Brain microvascular endothelial cell (primary cell): Measurements from ENCODE around the gene TSSK3.
"Not testable (repeated sequence)": the region's sequence is repeated elsewhere in the genome, so short reads cannot be mapped to it uniquely, and the experiment has no call there.

Source experiments
- DNase-seq: peaks from one replicate; pipeline ENCODE4 v3.0.0-alpha.2; 2020
- H3K27ac ChIP-seq: fragments of 250-450 bp; sonication (Bioruptor Pico); 2 replicates; pipeline ENCODE4 v1.5.1; 2020; ENCODE audit warnings: mild to moderate bottlenecking, moderate library complexity
- H3K27me3 ChIP-seq: fragments of 250-450 bp; sonication (Bioruptor Pico); replicated peaks from 2 replicates; pipeline ENCODE4 v1.5.1; 2020; ENCODE audit warnings: mild to moderate bottlenecking
- H3K36me3 ChIP-seq: fragments of 250-450 bp; sonication (Bioruptor Pico); replicated peaks from 2 replicates; pipeline ENCODE4 v1.5.1; 2020; ENCODE audit warnings: mild to moderate bottlenecking
- H3K4me3 ChIP-seq: 2 replicates; pipeline ENCODE4 v1.5.1; 2011; ENCODE audit warnings: low read depth, mild to moderate bottlenecking, control low read depth, low read length, moderate library complexity
- in situ Hi-C: cut with HindIII; loops from 2 replicates; pipeline ENCODE4 v1.10.0; 2017; ENCODE audit warnings: low sequenced_read_pairs, low pct_ligation_motif_present
- TF ChIP-seq, protein P1 (sequence below): IDR thresholded peaks from 2 replicates; pipeline ENCODE4 v1.5.1; 2011; ENCODE audit warnings: low read depth, mild to moderate bottlenecking, moderate library complexity, low read length, control low read depth, inconsistent platforms; ENCODE audit errors: missing control alignments

The TSSK3 gene

GRCh38 chr1:32353886-32354570 lies 8.3 kb upstream of the TSSK3 start:
- in situ Hi-C loops = no loop called here
- peak overlapping the region; percentile 22 for H3K27ac ChIP-seq
- H3K36me3 ChIP-seq = no peaks in the 10 kb centered on the region
- TF ChIP-seq, protein P1, sequence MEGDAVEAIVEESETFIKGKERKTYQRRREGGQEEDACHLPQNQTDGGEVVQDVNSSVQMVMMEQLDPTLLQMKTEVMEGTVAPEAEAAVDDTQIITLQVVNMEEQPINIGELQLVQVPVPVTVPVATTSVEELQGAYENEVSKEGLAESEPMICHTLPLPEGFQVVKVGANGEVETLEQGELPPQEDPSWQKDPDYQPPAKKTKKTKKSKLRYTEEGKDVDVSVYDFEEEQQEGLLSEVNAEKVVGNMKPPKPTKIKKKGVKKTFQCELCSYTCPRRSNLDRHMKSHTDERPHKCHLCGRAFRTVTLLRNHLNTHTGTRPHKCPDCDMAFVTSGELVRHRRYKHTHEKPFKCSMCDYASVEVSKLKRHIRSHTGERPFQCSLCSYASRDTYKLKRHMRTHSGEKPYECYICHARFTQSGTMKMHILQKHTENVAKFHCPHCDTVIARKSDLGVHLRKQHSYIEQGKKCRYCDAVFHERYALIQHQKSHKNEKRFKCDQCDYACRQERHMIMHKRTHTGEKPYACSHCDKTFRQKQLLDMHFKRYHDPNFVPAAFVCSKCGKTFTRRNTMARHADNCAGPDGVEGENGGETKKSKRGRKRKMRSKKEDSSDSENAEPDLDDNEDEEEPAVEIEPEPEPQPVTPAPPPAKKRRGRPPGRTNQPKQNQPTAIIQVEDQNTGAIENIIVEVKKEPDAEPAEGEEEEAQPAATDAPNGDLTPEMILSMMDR = no peak
- no peaks in the 10 kb centered on the region for H3K27me3 ChIP-seq
- H3K4me3 ChIP-seq = no peak overlapping the region
- DNase-seq = peak; percentile 53

GRCh38 chr1:32355778-32356177 lies 6.6 kb upstream of the TSSK3 start:
- in situ Hi-C loops, H3K36me3 ChIP-seq, DNase-seq, H3K4me3 ChIP-seq, H3K27me3 ChIP-seq, H3K27ac ChIP-seq: not testable (repeated sequence)

DNA sequence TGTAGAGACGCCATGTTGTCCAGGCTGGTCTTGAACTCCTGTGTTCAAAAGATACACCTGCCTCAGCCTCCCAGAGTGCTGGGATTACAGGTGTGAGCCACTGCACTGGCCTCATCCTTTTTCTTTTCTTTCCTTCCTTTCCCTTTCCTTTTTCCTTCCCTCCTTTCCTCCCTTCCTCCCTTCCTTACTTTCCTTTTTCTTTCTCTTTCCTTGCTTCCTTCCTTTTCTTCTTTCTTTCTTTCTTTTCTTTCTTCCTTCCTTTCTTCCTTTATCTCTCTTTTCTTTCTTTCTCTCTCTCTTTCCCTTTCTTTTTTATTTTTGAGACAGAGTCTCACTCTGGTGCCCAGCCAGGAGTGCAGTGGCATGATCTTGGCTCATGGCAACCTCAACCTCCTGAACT lies 5.9 kb upstream of the TSSK3 start:
- H3K4me3 ChIP-seq = no peak overlapping the region
- TF ChIP-seq, protein P1 = no peak
- H3K27me3 ChIP-seq = no peaks in the 10 kb centered on the region
- no peak for DNase-seq
- in situ Hi-C loops = no loop called here
- no peaks in the 10 kb centered on the region for H3K36me3 ChIP-seq
- no peak overlapping the region for H3K27ac ChIP-seq

DNA sequence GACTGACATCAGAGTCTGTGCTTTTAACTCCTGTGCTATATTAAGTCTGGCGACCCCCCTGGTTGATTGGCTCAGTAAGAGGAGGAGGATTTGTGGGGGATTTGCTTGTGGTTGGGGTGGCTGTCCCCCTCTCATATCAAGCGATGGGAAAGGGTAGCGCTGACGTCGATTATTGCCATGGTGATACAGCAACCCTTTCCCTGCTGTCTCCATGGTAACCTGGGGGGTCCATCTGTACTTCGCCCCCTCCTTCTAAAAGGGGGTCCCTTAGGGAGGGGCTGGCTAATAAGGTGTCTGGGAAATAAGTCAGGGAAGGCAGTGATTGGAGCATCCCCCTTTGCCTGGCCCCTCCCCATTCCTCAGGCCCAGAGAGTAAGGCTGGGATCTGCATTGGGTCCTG lies 4.7 kb upstream of the TSSK3 start:
- in situ Hi-C loops = no loop called here

GRCh38 chr1:32358435-32358834 lies 3.9 kb upstream of the TSSK3 start:
- in situ Hi-C loops = no loop called here
- Histone ChIP-seq H3K36me3 (peaks cover under 1% of the 10 kb centered on the region), H3K27ac (no peak overlapping the region), H3K27me3 (no peaks in the 10 kb centered on the region), H3K4me3 (no peak overlapping the region)
- TF ChIP-seq, protein P1 = no peak
- DNase-seq = no peak

More for the DNA sequence above, 4.7 kb upstream of the TSSK3 start:
- no peak overlapping the region for H3K27ac ChIP-seq
- no peaks in the 10 kb centered on the region for H3K36me3 ChIP-seq
- TF ChIP-seq, protein P1 = no peak
- DNase-seq = no peak
- H3K4me3 ChIP-seq = no peak overlapping the region
- no peaks in the 10 kb centered on the region for H3K27me3 ChIP-seq

DNA sequence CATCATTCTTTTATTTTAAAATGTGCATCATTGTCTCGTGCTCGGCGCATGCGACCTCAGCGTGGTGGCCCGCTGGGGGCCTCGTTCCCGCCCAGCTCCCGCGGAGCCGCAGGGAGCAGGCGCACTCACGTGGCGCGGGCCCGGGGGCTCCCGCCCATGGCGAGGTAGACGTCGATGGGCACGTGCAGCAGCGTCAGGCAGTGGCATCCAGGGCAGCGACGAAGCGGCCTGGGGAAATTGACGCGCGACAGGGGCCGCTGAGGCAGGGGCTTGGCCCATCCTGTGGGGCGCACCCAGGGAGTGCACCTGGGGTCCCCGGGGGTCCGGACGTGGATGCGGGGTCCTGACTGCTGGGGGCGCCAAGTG lies 1.0 kb upstream of the TSSK3 start:
- H3K36me3 ChIP-seq = peaks cover 16% of the 10 kb centered on the region
- H3K27ac ChIP-seq = no peak overlapping the region
- in situ Hi-C loops = no loop called here
- no peak for DNase-seq
- TF ChIP-seq, protein P1 = no peak
- no peaks in the 10 kb centered on the region for H3K27me3 ChIP-seq
- no peak overlapping the region for H3K4me3 ChIP-seq
